Type B pancreatic cell (in vitro differentiated cells): ENCODE measurements around the gene UFD1. TPM values are rescaled to one million over a fixed set of nuclear protein-coding genes. Genes with fewer than 3 reads are reported as not detected.

Experiments
- DNase-seq: peaks from one replicate; pipeline ENCODE4 v3.0.0; 2021; ENCODE audit warnings: mixed read lengths; ENCODE audit not compliant: unreplicated experiment; ENCODE audit errors: extremely low spot score
- H3K27ac Mint-ChIP-seq: 2 replicates; pipeline ENCODE4 v1.8.0; 2021; ENCODE audit warnings: mild to moderate bottlenecking, mixed read lengths
- H3K27me3 Mint-ChIP-seq: 2 replicates; pipeline ENCODE4 v1.8.0; 2021; ENCODE audit warnings: mixed read lengths
- H3K36me3 Mint-ChIP-seq: 2 replicates; pipeline ENCODE4 v1.8.0; 2021; ENCODE audit warnings: mixed read lengths
- H3K4me1 Mint-ChIP-seq: one replicate; pipeline ENCODE4 v1.8.0; 2021; ENCODE audit warnings: mixed read lengths; ENCODE audit not compliant: unreplicated experiment
- H3K4me3 Mint-ChIP-seq: 2 replicates; pipeline ENCODE4 v1.8.0; 2021; ENCODE audit warnings: mild to moderate bottlenecking, mixed read lengths
- H3K9me3 Mint-ChIP-seq: 2 replicates; pipeline ENCODE4 v1.8.0; 2021; ENCODE audit warnings: mixed read lengths
- total RNA-seq: library from RNA; stranded (reverse); gene quantifications from 2 replicates; pipeline ENCODE4 v1.2.1, GENCODE V29; 2021; ENCODE audit warnings: low replicate concordance
- TF ChIP-seq, protein P1 (sequence below): fragments of 200-600 bp; sonication (generic); conservative IDR thresholded peaks from 2 replicates; pipeline ENCODE4 v1.5.0; 2021; ENCODE audit warnings: antibody characterized with exemption, mild to moderate bottlenecking

Gene UFD1
- total RNA-seq, 1 donor from 2014 or later = 52.4 TPM

DNA sequence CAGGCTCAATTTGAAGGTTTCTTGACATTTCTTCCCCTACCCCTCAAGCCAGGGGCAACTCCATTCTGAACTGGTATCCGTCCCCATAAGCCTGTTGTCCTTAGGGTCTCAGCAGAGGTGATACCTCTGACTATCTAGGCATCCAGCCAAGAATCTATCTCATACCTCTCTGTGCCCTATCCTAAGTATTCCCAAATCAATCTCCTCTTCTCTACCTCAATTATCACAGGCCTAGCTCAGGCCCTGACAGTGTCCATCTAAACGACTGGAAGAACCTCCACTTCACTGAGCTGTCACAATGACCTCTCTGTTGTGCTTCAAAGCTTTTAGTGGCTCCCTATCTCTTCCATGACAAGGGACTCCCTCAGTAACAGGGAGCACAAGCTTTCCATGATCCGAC lies 74.3 kb downstream of the UFD1 start:
- H3K9me3 Mint-ChIP-seq = no peaks in the 10 kb centered on the region
- no peak for DNase-seq
- TF ChIP-seq, protein P1, sequence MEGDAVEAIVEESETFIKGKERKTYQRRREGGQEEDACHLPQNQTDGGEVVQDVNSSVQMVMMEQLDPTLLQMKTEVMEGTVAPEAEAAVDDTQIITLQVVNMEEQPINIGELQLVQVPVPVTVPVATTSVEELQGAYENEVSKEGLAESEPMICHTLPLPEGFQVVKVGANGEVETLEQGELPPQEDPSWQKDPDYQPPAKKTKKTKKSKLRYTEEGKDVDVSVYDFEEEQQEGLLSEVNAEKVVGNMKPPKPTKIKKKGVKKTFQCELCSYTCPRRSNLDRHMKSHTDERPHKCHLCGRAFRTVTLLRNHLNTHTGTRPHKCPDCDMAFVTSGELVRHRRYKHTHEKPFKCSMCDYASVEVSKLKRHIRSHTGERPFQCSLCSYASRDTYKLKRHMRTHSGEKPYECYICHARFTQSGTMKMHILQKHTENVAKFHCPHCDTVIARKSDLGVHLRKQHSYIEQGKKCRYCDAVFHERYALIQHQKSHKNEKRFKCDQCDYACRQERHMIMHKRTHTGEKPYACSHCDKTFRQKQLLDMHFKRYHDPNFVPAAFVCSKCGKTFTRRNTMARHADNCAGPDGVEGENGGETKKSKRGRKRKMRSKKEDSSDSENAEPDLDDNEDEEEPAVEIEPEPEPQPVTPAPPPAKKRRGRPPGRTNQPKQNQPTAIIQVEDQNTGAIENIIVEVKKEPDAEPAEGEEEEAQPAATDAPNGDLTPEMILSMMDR = no peak
- peaks cover 3% of the 10 kb centered on the region for H3K4me1 Mint-ChIP-seq
- H3K27me3 Mint-ChIP-seq = no peaks in the 10 kb centered on the region
- no peak overlapping the region for H3K27ac Mint-ChIP-seq
- no peak overlapping the region for H3K4me3 Mint-ChIP-seq
- peaks cover 16% of the 10 kb centered on the region for H3K36me3 Mint-ChIP-seq

DNA sequence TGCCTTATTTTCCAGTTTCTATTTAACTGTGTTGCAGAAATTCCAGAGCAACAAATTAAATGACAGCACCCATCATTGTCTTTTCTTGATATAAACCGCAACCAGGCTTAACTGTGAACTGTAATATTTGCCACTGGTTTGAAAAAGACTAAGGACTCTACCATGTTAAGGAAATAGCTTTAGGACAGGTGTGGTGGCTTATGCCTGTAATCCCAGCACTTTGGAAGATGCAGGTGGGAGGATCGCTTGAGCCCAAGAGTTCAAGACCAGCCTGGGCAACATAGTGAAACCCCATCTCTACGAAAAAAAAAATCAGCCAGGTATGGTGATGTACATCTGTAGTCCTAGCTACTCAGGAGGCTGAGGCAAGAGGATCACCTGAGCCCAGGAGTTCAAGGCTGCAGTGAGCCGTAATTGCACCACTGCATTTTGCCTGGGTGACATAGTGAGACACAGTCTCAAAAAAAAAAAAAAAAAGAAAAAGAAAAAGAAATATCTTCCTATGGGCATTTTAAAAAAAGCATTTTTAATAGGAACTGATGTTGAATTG lies 76.3 kb downstream of the UFD1 start:
- TF ChIP-seq, protein P1 = no peak
- Mint-ChIP-seq H3K36me3 (peaks cover 12% of the 10 kb centered on the region), H3K27me3 (no peaks in the 10 kb centered on the region), H3K4me3 (no peak overlapping the region), H3K4me1 (peaks cover 2% of the 10 kb centered on the region), H3K9me3 (no peaks in the 10 kb centered on the region), H3K27ac (no peak overlapping the region)
- no peak for DNase-seq

DNA sequence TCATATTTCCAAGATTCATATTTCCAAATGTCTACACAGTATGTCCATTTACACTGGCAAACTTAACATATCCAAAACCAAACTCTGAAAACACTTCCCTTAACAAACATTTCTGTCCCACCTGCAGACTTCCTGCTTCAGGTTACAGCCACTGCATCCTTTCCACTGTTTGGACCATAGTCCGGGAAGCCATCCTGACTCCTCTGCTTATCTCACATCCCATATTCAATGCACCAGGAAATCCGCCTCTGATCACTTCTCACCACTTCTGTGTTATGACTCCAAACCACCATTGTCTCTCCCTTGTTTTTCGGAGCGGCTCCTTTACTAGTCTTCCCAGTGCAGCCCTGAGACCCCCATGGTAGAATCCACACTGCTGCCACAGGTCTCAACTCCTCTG lies 77.5 kb downstream of the UFD1 start:
- TF ChIP-seq, protein P1 = no peak
- Mint-ChIP-seq H3K27ac (no peak overlapping the region), H3K27me3 (no peaks in the 10 kb centered on the region), H3K36me3 (peaks cover 7% of the 10 kb centered on the region), H3K9me3 (no peaks in the 10 kb centered on the region), H3K4me1 (no peaks in the 10 kb centered on the region), H3K4me3 (no peak overlapping the region)
- no peak for DNase-seq

DNA sequence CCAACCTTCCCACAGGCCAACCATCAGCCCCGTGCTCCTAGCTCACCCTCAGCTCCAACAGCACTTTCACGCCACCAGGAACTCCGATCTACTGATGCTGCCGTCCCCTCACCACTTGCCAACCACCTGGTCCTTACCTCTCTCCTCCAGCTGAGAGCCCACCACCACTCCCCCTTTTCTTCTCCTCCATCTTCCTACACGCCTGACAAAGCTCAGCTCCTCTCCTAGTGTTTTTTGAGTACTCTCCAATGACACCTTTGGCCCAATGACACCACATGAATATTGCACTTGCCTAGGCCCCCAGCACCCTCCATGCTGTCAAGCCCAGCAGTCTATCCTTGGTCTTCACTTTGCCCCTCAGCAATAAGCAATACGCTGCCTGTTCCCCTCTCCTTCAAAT lies 78.1 kb downstream of the UFD1 start:
- TF ChIP-seq, protein P1 = no peak
- Mint-ChIP-seq H3K4me1 (no peaks in the 10 kb centered on the region), H3K4me3 (no peak overlapping the region), H3K27me3 (no peaks in the 10 kb centered on the region), H3K36me3 (peaks cover 7% of the 10 kb centered on the region), H3K27ac (no peak overlapping the region), H3K9me3 (no peaks in the 10 kb centered on the region)
- no peak for DNase-seq

Other genes starting within 250 kb of the UFD1 start
- gene CLTCL1, start 187.5 kb downstream of the UFD1 start, total RNA-seq = 2.4 and 11.6 TPM in 2 replicates
- 38.3 and 43.3 TPM in 2 replicates for gene HIRA, start 47.5 kb downstream of the UFD1 start, total RNA-seq
- gene MRPL40, start 46.6 kb downstream of the UFD1 start, total RNA-seq = 21.4 and 24.7 TPM in 2 replicates
- 30.3 and 31.6 TPM in 2 replicates for gene C22orf39, start 31.5 kb downstream of the UFD1 start, total RNA-seq
- gene CDC45, start 727 bp upstream of the UFD1 start, total RNA-seq = 10.6 and 19.0 TPM in 2 replicates
- 1.00 and 2.2 TPM in 2 replicates for gene CLDN5, start 45.2 kb upstream of the UFD1 start, total RNA-seq
- gene SEPTIN5, start 235.3 kb upstream of the UFD1 start, total RNA-seq = 45.7 and 54.6 TPM in 2 replicates
- 1.9 and 2.4 TPM in 2 replicates for gene GP1BB, start 244.3 kb upstream of the UFD1 start, total RNA-seq